Fibroblast of lung (primary cell): Measurements from ENCODE around the gene PRMT5.

Experiments
- CTCF ChIP-seq, 2 donors: IDR thresholded peaks in 1 of 2; conservative IDR thresholded peaks in 1 of 2; 1 replicate in 1 of 2; 2 replicates in 1 of 2; pipeline ENCODE4 v1.5.1; 2011 to 2012; ENCODE audit warnings: low read length in 2 of 2, control low read depth in 1 of 2, inconsistent platforms in 1 of 2, low read depth in 1 of 2, mild to moderate bottlenecking in 1 of 2
- EZH2 ChIP-seq: IDR thresholded peaks from 2 replicates; pipeline ENCODE4 v1.5.1; 2012; ENCODE audit warnings: low read length, control low read depth, mild to moderate bottlenecking; ENCODE audit errors: missing control alignments

DNA sequence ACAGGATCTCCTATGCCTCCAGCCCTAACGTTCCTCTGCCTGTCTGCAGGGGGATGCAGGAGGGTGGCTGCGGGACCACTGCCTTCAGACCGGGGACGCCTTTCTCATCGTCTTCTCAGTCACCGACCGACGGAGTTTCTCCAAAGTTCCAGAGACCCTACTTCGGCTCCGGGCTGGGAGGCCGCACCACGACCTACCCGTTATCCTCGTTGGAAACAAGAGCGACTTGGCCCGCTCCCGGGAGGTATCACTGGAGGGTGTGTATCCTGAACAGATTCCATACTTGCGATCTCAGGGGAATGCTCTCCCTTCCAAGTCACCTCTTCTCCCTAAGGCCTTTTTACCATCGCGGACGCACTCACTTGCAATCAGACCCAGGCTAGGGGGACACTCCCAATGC lies 43.2 kb downstream of the PRMT5 start:
- TF ChIP-seq CTCF (conservative IDR thresholded peaks at IDR 0.05 in 1 of 2, IDR thresholded peaks at IDR 0.05 in 1 of 2; ENCODE audit: low read depth in 1 of 2, low read length in 2 of 2) = no peak
- TF ChIP-seq EZH2 = no peak
